Neural cell (in vitro differentiated cells): ENCODE results near the gene CALHM5. TPM values are rescaled to one million over a fixed set of nuclear protein-coding genes. Genes with fewer than 3 reads are reported as not detected.

ENCODE experiments used
- H2AFZ ChIP-seq: fragments of 200-600, 300-800 bp; sonication (generic), shearing (Covaris generic); 2 replicates; pipeline ENCODE4 v1.6.0; 2014; ENCODE audit warnings: low read depth, mild to moderate bottlenecking, antibody characterized with exemption, low read length, moderate library complexity
- H3F3A ChIP-seq: fragments of 200-600 bp; shearing (Covaris generic); 2 replicates; pipeline ENCODE4 v1.6.1; 2016; ENCODE audit warnings: mild to moderate bottlenecking, moderate library complexity, mixed read lengths, antibody characterized with exemption, low read length; ENCODE audit not compliant: insufficient read depth, poor library complexity, severe bottlenecking
- H3K27ac ChIP-seq: fragments of 200-600, 300-800 bp; sonication (generic), shearing (Covaris generic); 2 replicates; pipeline ENCODE4 v1.5.1; 2014; ENCODE audit warnings: mild to moderate bottlenecking, low read length, moderate library complexity
- H3K27me3 ChIP-seq: fragments of 300-800, 200-600 bp; sonication (generic), shearing (Covaris generic); 2 replicates; pipeline ENCODE4 v1.6.0; 2014; ENCODE audit warnings: mild to moderate bottlenecking, low read depth, low read length, moderate library complexity; ENCODE audit not compliant: insufficient read depth
- H3K36me3 ChIP-seq: fragments of 300-800, 200-600 bp; sonication (generic), shearing (Covaris generic); 2 replicates; pipeline ENCODE4 v1.5.1; 2014; ENCODE audit warnings: mild to moderate bottlenecking, antibody characterized with exemption, low read length, moderate library complexity; ENCODE audit not compliant: insufficient read depth
- H3K4me2 ChIP-seq: fragments of 300-800, 200-600 bp; sonication (generic), shearing (Covaris generic); 2 replicates; pipeline ENCODE4 v1.6.0; 2014; ENCODE audit warnings: mild to moderate bottlenecking, low read length
- H3K4me3 ChIP-seq: fragments of 300-800, 200-600 bp; sonication (generic), shearing (Covaris generic); 2 replicates; pipeline ENCODE4 v1.5.1; 2014; ENCODE audit warnings: mild to moderate bottlenecking, low read length, moderate library complexity
- H3K79me2 ChIP-seq: fragments of 200-600 bp; shearing (Covaris generic); replicated peaks from 2 replicates; pipeline ENCODE4 v1.6.0; 2014; ENCODE audit warnings: mild to moderate bottlenecking, low read length, moderate library complexity; ENCODE audit not compliant: insufficient read depth
- H3K9ac ChIP-seq: fragments of 300-800, 200-600 bp; sonication (generic), shearing (Covaris generic); 2 replicates; pipeline ENCODE4 v1.6.1; 2016; ENCODE audit warnings: mild to moderate bottlenecking, low read length, mixed read lengths
- H3K9me2 ChIP-seq: fragments of 200-600 bp; shearing (Covaris generic); 2 replicates; pipeline ENCODE4 v1.6.1; 2016; ENCODE audit warnings: mild to moderate bottlenecking, low read length, mixed read lengths; ENCODE audit not compliant: insufficient read depth
- H3K9me3 ChIP-seq: fragments of 200-600, 300-800 bp; sonication (generic), shearing (Covaris generic); 2 replicates; pipeline ENCODE4 v1.6.1; 2016; ENCODE audit warnings: mild to moderate bottlenecking, mixed run types, low read length, moderate library complexity, mixed read lengths
- H4K20me1 ChIP-seq: fragments of 200-600 bp; shearing (Covaris generic); 2 replicates; pipeline ENCODE4 v1.6.1; 2016; ENCODE audit warnings: mild to moderate bottlenecking, mixed run types; ENCODE audit not compliant: insufficient read depth
- EP300 ChIP-seq: fragments of 450-650 bp; conservative IDR thresholded peaks from 2 replicates; pipeline ENCODE4 v1.6.1; 2014; ENCODE audit warnings: antibody characterized with exemption, mild to moderate bottlenecking, moderate library complexity; ENCODE audit not compliant: poor library complexity, severe bottlenecking
- EZH2 ChIP-seq: fragments of 200-600, 300-800 bp; shearing (Covaris generic), sonication (generic); IDR thresholded peaks from 2 replicates; pipeline ENCODE4 v1.6.1; 2014; ENCODE audit warnings: antibody characterized with exemption, low read length, borderline replicate concordance, mild to moderate bottlenecking; ENCODE audit not compliant: insufficient read depth, poor library complexity, severe bottlenecking
- MXI1 ChIP-seq: fragments of 450-650 bp; conservative IDR thresholded peaks from 2 replicates; pipeline ENCODE4 v1.6.1; 2014; ENCODE audit warnings: antibody characterized with exemption, mild to moderate bottlenecking; ENCODE audit not compliant: poor library complexity, severe bottlenecking
- POLR2AphosphoS5 ChIP-seq: IDR thresholded peaks from 2 replicates; pipeline ENCODE4 v1.6.1; 2012
- RAD21 ChIP-seq: fragments of 450-650 bp; conservative IDR thresholded peaks from 2 replicates; pipeline ENCODE4 v1.6.1; 2014; ENCODE audit warnings: antibody characterized with exemption, mild to moderate bottlenecking, moderate library complexity
- SMC3 ChIP-seq: fragments of 450-650 bp; conservative IDR thresholded peaks from 2 replicates; pipeline ENCODE4 v1.6.1; 2014; ENCODE audit warnings: antibody characterized with exemption, mild to moderate bottlenecking, moderate library complexity; ENCODE audit not compliant: poor library complexity
- TAF1 ChIP-seq: IDR thresholded peaks from 2 replicates; pipeline ENCODE4 v1.6.1; 2012; ENCODE audit warnings: low read depth
- polyA plus RNA-seq: library from polyadenylated mRNA; depleted of rRNA; stranded (reverse); fragments of >200 nt; gene quantifications from 2 replicates; pipeline ENCODE4 v1.2.3, GENCODE V29; 2014
- TF ChIP-seq, protein P1 (sequence below): fragments of 450-650 bp; IDR thresholded peaks from 2 replicates; pipeline ENCODE4 v1.5.1; 2014; ENCODE audit warnings: antibody characterized with exemption, mild to moderate bottlenecking, moderate library complexity; ENCODE audit not compliant: poor library complexity, severe bottlenecking
- TF ChIP-seq, protein P2 (sequence below): IDR thresholded peaks from 2 replicates; pipeline ENCODE4 v1.6.1; 2012; ENCODE audit warnings: borderline replicate concordance

CALHM5 gene
- polyA plus RNA-seq, 1 donor from 2014 or later: 0.07 TPM

DNA sequence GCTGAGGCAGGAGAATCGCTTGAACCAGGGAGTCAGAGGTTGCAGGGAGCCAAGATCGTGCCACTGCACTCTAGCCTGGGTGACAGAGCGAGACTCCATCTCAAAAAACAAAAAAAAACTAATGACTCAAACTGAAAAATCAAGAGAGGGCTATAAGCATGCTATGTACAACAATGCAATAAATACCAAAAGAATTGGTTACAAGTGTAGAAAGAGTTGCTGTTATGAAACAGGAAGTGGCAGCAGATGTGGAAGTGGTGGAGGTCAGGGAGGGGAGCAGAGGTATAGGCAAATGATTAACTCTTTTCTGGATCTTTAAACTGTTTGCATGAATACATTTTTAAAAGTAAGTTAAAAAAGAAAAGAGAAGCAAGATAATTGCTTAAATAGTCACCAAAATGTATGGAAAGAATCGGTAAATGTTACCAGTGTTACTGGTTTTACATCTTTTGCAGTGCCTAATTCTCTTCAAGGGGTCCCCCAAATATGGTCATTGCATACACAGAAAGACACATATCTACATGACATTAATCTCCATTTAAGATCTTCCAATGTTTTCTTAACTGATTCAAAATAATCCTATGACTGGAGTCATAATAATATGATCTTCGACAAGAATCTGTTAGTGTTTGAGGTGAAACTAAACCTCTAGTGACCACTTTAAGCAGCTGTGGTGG lies 35.3 kb upstream of the CALHM5 start:
- Histone ChIP-seq H2AFZ (no peak overlapping the region), H3F3A (no peaks in the 10 kb centered on the region), H3K9me2 (no peaks in the 10 kb centered on the region), H3K36me3 (no peaks in the 10 kb centered on the region), H4K20me1 (no peaks in the 10 kb centered on the region), H3K4me3 (no peak overlapping the region), H3K27ac (no peak overlapping the region), H3K79me2 (no peaks in the 10 kb centered on the region), H3K9ac (no peak overlapping the region), H3K27me3 (no peaks in the 10 kb centered on the region), H3K4me2 (no peak overlapping the region), H3K9me3 (no peaks in the 10 kb centered on the region)
- TF ChIP-seq SMC3 (no peak), EZH2 (no peak), RAD21 (no peak)

DNA sequence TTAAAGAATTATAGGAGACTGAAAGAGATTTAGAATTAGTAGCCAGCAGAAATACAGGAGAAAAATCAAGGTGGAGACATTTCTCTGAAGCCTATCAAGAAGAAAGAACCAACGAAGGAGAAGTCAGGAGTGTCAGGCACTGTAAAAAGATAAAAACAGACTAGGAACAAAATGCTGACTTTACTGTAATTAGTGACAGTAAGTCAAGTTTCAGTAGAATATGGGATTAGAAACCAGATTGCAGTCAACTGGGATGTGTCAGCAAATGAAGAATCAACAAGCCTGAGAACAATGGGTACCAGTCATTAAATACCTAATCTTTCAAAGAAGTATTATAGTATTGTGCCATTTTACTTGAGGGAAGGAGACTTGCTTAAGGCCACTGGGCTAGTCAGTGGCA lies 28.7 kb upstream of the CALHM5 start:
- H3F3A ChIP-seq: no peaks in the 10 kb centered on the region
- no peaks in the 10 kb centered on the region for H3K9me2 ChIP-seq
- no peak overlapping the region for H3K9ac ChIP-seq
- H3K9me3 ChIP-seq: no peaks in the 10 kb centered on the region
- no peaks in the 10 kb centered on the region for H4K20me1 ChIP-seq
- no peak overlapping the region for H3K27ac ChIP-seq
- H3K27me3 ChIP-seq: no peaks in the 10 kb centered on the region
- TF ChIP-seq SMC3: no peak
- TF ChIP-seq, protein P1, sequence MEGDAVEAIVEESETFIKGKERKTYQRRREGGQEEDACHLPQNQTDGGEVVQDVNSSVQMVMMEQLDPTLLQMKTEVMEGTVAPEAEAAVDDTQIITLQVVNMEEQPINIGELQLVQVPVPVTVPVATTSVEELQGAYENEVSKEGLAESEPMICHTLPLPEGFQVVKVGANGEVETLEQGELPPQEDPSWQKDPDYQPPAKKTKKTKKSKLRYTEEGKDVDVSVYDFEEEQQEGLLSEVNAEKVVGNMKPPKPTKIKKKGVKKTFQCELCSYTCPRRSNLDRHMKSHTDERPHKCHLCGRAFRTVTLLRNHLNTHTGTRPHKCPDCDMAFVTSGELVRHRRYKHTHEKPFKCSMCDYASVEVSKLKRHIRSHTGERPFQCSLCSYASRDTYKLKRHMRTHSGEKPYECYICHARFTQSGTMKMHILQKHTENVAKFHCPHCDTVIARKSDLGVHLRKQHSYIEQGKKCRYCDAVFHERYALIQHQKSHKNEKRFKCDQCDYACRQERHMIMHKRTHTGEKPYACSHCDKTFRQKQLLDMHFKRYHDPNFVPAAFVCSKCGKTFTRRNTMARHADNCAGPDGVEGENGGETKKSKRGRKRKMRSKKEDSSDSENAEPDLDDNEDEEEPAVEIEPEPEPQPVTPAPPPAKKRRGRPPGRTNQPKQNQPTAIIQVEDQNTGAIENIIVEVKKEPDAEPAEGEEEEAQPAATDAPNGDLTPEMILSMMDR: no peak
- TF ChIP-seq EP300: no peak
- no peak for TF ChIP-seq TAF1
- TF ChIP-seq, protein P2, sequence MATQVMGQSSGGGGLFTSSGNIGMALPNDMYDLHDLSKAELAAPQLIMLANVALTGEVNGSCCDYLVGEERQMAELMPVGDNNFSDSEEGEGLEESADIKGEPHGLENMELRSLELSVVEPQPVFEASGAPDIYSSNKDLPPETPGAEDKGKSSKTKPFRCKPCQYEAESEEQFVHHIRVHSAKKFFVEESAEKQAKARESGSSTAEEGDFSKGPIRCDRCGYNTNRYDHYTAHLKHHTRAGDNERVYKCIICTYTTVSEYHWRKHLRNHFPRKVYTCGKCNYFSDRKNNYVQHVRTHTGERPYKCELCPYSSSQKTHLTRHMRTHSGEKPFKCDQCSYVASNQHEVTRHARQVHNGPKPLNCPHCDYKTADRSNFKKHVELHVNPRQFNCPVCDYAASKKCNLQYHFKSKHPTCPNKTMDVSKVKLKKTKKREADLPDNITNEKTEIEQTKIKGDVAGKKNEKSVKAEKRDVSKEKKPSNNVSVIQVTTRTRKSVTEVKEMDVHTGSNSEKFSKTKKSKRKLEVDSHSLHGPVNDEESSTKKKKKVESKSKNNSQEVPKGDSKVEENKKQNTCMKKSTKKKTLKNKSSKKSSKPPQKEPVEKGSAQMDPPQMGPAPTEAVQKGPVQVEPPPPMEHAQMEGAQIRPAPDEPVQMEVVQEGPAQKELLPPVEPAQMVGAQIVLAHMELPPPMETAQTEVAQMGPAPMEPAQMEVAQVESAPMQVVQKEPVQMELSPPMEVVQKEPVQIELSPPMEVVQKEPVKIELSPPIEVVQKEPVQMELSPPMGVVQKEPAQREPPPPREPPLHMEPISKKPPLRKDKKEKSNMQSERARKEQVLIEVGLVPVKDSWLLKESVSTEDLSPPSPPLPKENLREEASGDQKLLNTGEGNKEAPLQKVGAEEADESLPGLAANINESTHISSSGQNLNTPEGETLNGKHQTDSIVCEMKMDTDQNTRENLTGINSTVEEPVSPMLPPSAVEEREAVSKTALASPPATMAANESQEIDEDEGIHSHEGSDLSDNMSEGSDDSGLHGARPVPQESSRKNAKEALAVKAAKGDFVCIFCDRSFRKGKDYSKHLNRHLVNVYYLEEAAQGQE: no peak
- TF ChIP-seq MXI1: no peak
- no peak for TF ChIP-seq EZH2
- no peak for TF ChIP-seq RAD21
- TF ChIP-seq POLR2AphosphoS5: no peak
- H3K4me3 ChIP-seq: no peak overlapping the region
- H3K4me2 ChIP-seq: no peak overlapping the region
- no peaks in the 10 kb centered on the region for H3K36me3 ChIP-seq
- H3K79me2 ChIP-seq: no peaks in the 10 kb centered on the region
- H2AFZ ChIP-seq: no peak overlapping the region
